ENCODE results near the gene KCNK4. TPM values are rescaled to one million over a fixed set of nuclear protein-coding genes. Genes with fewer than 3 reads are reported as not detected.

Gene KCNK4
- polyA plus RNA-seq, 3 donors = not detected

- Histone ChIP-seq H3K4me2 (replicated peaks; ENCODE audit: extremely low read depth, low read length, poor library complexity, severe bottlenecking) (peak overlapping the region; percentile 89), H3K4me3 (replicated peaks in 1 of 3; ENCODE audit: low read depth in 2 of 3, low read length in 3 of 3) (peak overlapping the region in 1 of 3 experiments; percentile 95), H3K36me3 (replicated peaks in 1 of 2; ENCODE audit: control insufficient read depth in 1 of 2, insufficient read depth in 2 of 2, low read length in 2 of 2) (peaks cover 42% of the 10 kb centered on the region in 2 donors), H4K20me1 (ENCODE audit: insufficient read depth, low read length) (no peaks in the 10 kb centered on the region), H3K27ac (ENCODE audit: low read depth in 1 of 2, low read length in 2 of 2) (peak overlapping the region; percentile 84 to 97), H3K4me1 (ENCODE audit: control insufficient read depth in 1 of 2, insufficient read depth in 2 of 2, low read length in 2 of 2) (peaks cover 29 to 34% of the 10 kb centered on the region in 2 donors), H2AFZ (ENCODE audit: insufficient read depth, low read depth, low read length, poor library complexity, severe bottlenecking) (peak overlapping the region; percentile 36), H3K27me3 (ENCODE audit: control insufficient read depth in 2 of 2, insufficient read depth in 2 of 2, low read length in 2 of 2) (no peaks in the 10 kb centered on the region), H3K9ac (ENCODE audit: insufficient read depth, low read length, poor library complexity, severe bottlenecking) (no peak overlapping the region), H3K9me3 (replicated peaks in 1 of 2; ENCODE audit: control insufficient read depth in 1 of 2, insufficient read depth in 1 of 2, low read length in 2 of 2) (no peaks in the 10 kb centered on the region), H3K79me2 (ENCODE audit: insufficient read depth, low read length) (peaks cover 8% of the 10 kb centered on the region)
- TF ChIP-seq, protein P1, sequence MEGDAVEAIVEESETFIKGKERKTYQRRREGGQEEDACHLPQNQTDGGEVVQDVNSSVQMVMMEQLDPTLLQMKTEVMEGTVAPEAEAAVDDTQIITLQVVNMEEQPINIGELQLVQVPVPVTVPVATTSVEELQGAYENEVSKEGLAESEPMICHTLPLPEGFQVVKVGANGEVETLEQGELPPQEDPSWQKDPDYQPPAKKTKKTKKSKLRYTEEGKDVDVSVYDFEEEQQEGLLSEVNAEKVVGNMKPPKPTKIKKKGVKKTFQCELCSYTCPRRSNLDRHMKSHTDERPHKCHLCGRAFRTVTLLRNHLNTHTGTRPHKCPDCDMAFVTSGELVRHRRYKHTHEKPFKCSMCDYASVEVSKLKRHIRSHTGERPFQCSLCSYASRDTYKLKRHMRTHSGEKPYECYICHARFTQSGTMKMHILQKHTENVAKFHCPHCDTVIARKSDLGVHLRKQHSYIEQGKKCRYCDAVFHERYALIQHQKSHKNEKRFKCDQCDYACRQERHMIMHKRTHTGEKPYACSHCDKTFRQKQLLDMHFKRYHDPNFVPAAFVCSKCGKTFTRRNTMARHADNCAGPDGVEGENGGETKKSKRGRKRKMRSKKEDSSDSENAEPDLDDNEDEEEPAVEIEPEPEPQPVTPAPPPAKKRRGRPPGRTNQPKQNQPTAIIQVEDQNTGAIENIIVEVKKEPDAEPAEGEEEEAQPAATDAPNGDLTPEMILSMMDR (IDR thresholded peaks at IDR 0.05) = no peak
- 96% methylated on average over 11 of the region's 27 CpGs for WGBS (ENCODE audit: insufficient coverage)
- Mint-ChIP-seq H3K9me3 (no peaks in the 10 kb centered on the region), H3K36me3 (peaks cover 32 to 43% of the 10 kb centered on the region in 2 donors), H3K27ac (peak overlapping the region; percentile 96 to 99 (median 98)), H3K4me3 (peak overlapping the region in 1 of 2 donors; percentile 98), H3K4me1 (peaks cover 29% of the 10 kb centered on the region), H3K27me3 (ENCODE audit: low read depth in 3 of 3) (no peaks in the 10 kb centered on the region)
- intact Hi-C loops (cut with micrococcal nuclease) = loop anchor here in 1 of 2 donors (5.0 kb wide), 1 partner anchor 35 kb away; the partner anchor contains the start of gene CATSPERZ
- no peak for DNase-seq
Measured at GRCh38 chr11:64267207-64267945, 23.7 kb upstream of the KCNK4 start.

- Histone ChIP-seq H3K9me3 (replicated peaks in 1 of 2; ENCODE audit: control insufficient read depth in 1 of 2, insufficient read depth in 1 of 2, low read length in 2 of 2) (no peaks in the 10 kb centered on the region), H3K27ac (ENCODE audit: low read depth in 1 of 2, low read length in 2 of 2) (peak overlapping the region; percentile 84 to 97), H3K36me3 (replicated peaks in 1 of 2; ENCODE audit: control insufficient read depth in 1 of 2, insufficient read depth in 2 of 2, low read length in 2 of 2) (peaks cover 33 to 34% of the 10 kb centered on the region in 2 donors), H3K79me2 (ENCODE audit: insufficient read depth, low read length) (peaks cover 8% of the 10 kb centered on the region), H2AFZ (ENCODE audit: insufficient read depth, low read depth, low read length, poor library complexity, severe bottlenecking) (peak overlapping the region; percentile 85), H3K9ac (ENCODE audit: insufficient read depth, low read length, poor library complexity, severe bottlenecking) (peak overlapping the region; percentile 94), H4K20me1 (ENCODE audit: insufficient read depth, low read length) (no peaks in the 10 kb centered on the region), H3K27me3 (ENCODE audit: control insufficient read depth in 2 of 2, insufficient read depth in 2 of 2, low read length in 2 of 2) (no peaks in the 10 kb centered on the region), H3K4me1 (ENCODE audit: control insufficient read depth in 1 of 2, insufficient read depth in 2 of 2, low read length in 2 of 2) (peaks cover 29 to 34% of the 10 kb centered on the region in 2 donors), H3K4me3 (replicated peaks in 1 of 3; ENCODE audit: low read depth in 2 of 3, low read length in 3 of 3) (peak overlapping the region; percentile 61 to 95 (median 67)), H3K4me2 (replicated peaks; ENCODE audit: extremely low read depth, low read length, poor library complexity, severe bottlenecking) (peak overlapping the region; percentile 89)
- H3K9me3 Mint-ChIP-seq = no peaks in the 10 kb centered on the region
- WGBS (ENCODE audit: insufficient coverage) = 18% methylated on average over 20 of the region's 23 CpGs
- intact Hi-C loops (cut with micrococcal nuclease) = loop anchor here (2.0 to 5.0 kb wide), 2 partner anchors 15 to 34 kb away; partner anchors contain the start of gene CATSPERZ (in 1 of the 2)
- DNase-seq = peak in 2 of 3 donors; percentile 38 to 49
- H3K27ac Mint-ChIP-seq = peak overlapping the region; percentile 96 to 99 (median 98)
- TF ChIP-seq, protein P1 (IDR thresholded peaks at IDR 0.05) = no peak
- H3K4me3 Mint-ChIP-seq = peak overlapping the region; percentile 94 to 98
- H3K36me3 Mint-ChIP-seq = peaks cover 24 to 35% of the 10 kb centered on the region in 2 donors
- no peaks in the 10 kb centered on the region for H3K27me3 Mint-ChIP-seq (ENCODE audit: low read depth in 3 of 3)
- H3K4me1 Mint-ChIP-seq = peaks cover 29% of the 10 kb centered on the region
Measured at GRCh38 chr11:64268025-64268892, 22.8 kb upstream of the KCNK4 start.
